ENCODE measurements around the gene IRS2. TPM values are rescaled to one million over a fixed set of nuclear protein-coding genes. Genes with fewer than 3 reads are reported as not detected.

Gene IRS2
- total and polyA plus RNA-seq, 2 of the 8 experiments (the other 6 are each of a cell fraction or from before 2014, with no cell fraction given) = 2.6 to 17.0 TPM

DNA sequence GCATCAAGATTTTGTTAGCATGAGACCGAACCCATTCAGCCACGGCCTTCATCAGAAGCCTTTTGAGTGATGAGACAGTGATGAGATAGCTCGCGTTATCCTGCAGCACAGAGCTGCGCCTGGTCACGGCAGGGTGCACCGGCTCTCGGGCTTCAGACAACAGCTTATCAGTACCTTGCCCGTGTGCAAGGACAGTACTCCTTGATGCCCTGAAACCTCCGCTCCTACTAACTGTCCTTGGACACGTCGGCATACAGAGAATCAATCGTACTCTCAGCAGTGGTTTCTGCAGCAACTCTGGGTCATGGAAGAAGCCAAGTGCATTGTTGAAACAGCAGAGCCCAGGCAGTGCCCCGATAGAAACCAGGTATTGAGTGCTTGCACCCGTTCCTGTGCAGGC is 40.7 kb downstream of the IRS2 start:
- DNase-seq (ENCODE audit: low read depth in 1 of 2, low spot score in 2 of 2) (no peak), FAIRE-seq (no peak)
- Histone ChIP-seq H4K91ac (replicated peaks; ENCODE audit: insufficient read length, low read length) (no peak overlapping the region), H3K79me2 (ENCODE audit: control insufficient read depth in 1 of 2, insufficient read depth in 2 of 2, low read length in 2 of 2) (no peaks in the 10 kb centered on the region), H3K9me3 (ENCODE audit: insufficient read depth in 2 of 2, low read depth in 1 of 2, low read length in 1 of 2) (no peaks in the 10 kb centered on the region), H3K4ac (replicated peaks; ENCODE audit: insufficient read length, low read depth, low read length) (no peak overlapping the region), H3K23ac (ENCODE audit: insufficient read length) (no peak overlapping the region), H2AK5ac (ENCODE audit: low read depth, low read length) (no peak overlapping the region), H3K18ac (ENCODE audit: extremely low read depth, low read length) (no peak overlapping the region), H2BK20ac (ENCODE audit: low read length) (no peak overlapping the region), H2BK15ac (ENCODE audit: low read length) (no peak overlapping the region), H3K27me3 (replicated peaks in 1 of 4; ENCODE audit: control insufficient read depth in 3 of 4, extremely low read depth in 1 of 4, insufficient read depth in 3 of 4, low read length in 3 of 4) (no peaks in the 10 kb centered on the region), H3K4me1 (replicated peaks in 1 of 4; ENCODE audit: control insufficient read depth in 3 of 4, insufficient read depth in 4 of 4, low read length in 3 of 4) (no peaks in the 10 kb centered on the region; a peak in 1 of 7 replicates), H2AFZ (ENCODE audit: low read length) (no peak overlapping the region), H2BK120ac (replicated peaks; ENCODE audit: low read depth, low read length) (no peak overlapping the region), H3K79me1 (ENCODE audit: low read depth, low read length) (no peaks in the 10 kb centered on the region), H4K5ac (ENCODE audit: insufficient read length, low read depth, low read length) (no peak overlapping the region), H2BK5ac (ENCODE audit: low read depth, low read length) (no peak overlapping the region), H3K4me2 (ENCODE audit: insufficient read depth in 1 of 2, low read depth in 2 of 2, low read length in 2 of 2) (no peak overlapping the region), H2BK12ac (ENCODE audit: low read depth, low read length) (no peak overlapping the region), H4K8ac (ENCODE audit: extremely low read depth, insufficient read depth, low read length) (no peak overlapping the region; the same call in 1 of the 2 replicates), H3K27ac (ENCODE audit: low read depth, low read length) (no peak overlapping the region), H3K4me3 (ENCODE audit: extremely low read depth in 1 of 4, insufficient read depth in 2 of 4, low read depth in 3 of 4, low read length in 4 of 4) (no peak overlapping the region), H3K56ac (replicated peaks; ENCODE audit: insufficient read length, low read depth, low read length) (no peak overlapping the region), H3K9ac (replicated peaks in 1 of 4; ENCODE audit: extremely low read depth in 1 of 4, low read depth in 3 of 4, low read length in 3 of 4) (no peak overlapping the region), H3K14ac (ENCODE audit: insufficient read length) (no peak overlapping the region), H4K20me1 (replicated peaks in 1 of 2; ENCODE audit: control insufficient read depth in 1 of 2, insufficient read depth in 2 of 2, low read length in 2 of 2) (no peaks in the 10 kb centered on the region), H3K23me2 (ENCODE audit: low read depth, low read length) (no peaks in the 10 kb centered on the region; the same call in 1 of the 2 replicates), H3K36me3 (ENCODE audit: control insufficient read depth in 2 of 4, insufficient read depth in 4 of 4, low read length in 3 of 4) (no peaks in the 10 kb centered on the region)
- 92% methylated on average over 15 of the region's 15 CpGs; no CpG with 5 or more reads in 1 of the 2 experiments for WGBS, 2 experiments (ENCODE audit: extremely low coverage in 1 of 2, insufficient coverage in 1 of 2, insufficient read length in 1 of 2, insufficient replicate concordance in 2 of 2, low coverage in 1 of 2, low lambda C conversion rate in 2 of 2, missing lambda C conversion rate in 1 of 2)
- TF ChIP-seq ZNF274 (IDR thresholded peaks at IDR 0.05; ENCODE audit: borderline replicate concordance, extremely low read depth, low read length) = no peak
- TF ChIP-seq POLR2A (IDR thresholded peaks at IDR 0.05; ENCODE audit: control extremely low read depth in 1 of 2, low read depth in 2 of 2, low read length in 2 of 2) = no peak
- no peak for TF ChIP-seq TCF12 (IDR thresholded peaks at IDR 0.05; ENCODE audit: low read depth, low read length)
- TF ChIP-seq RAD21 (IDR thresholded peaks at IDR 0.05 in 1 of 2, conservative IDR thresholded peaks at IDR 0.05 in 1 of 2; ENCODE audit: low read depth in 2 of 2, low read length in 2 of 2) = no peak
- no peak for TF ChIP-seq SAP30 (IDR thresholded peaks at IDR 0.05; ENCODE audit: insufficient read depth, insufficient replicate concordance, low read length)
- TF ChIP-seq SIN3A (conservative IDR thresholded peaks at IDR 0.05 in 1 of 2, IDR thresholded peaks at IDR 0.05 in 1 of 2; ENCODE audit: low read depth in 1 of 2, low read length in 2 of 2) = no peak
- TF ChIP-seq POLR2AphosphoS5 (IDR thresholded peaks at IDR 0.05; ENCODE audit: low read depth, low read length) = no peak
- no peak for TF ChIP-seq SIX5 (IDR thresholded peaks at IDR 0.05; ENCODE audit: low read depth, low read length)
- no peak for TF ChIP-seq KDM4A (IDR thresholded peaks at IDR 0.05; ENCODE audit: low read depth, low read length, severe bottlenecking)
- ChIA-PET POLR2A (ENCODE audit: partially characterized antibody) (no interaction called here), CTCF (ENCODE audit: partially characterized antibody) (interaction anchor here (1.1 kb wide), 1 partner anchor 14 kb away, joined by 4 read pairs; no protein-coding TSS in a partner anchor)

Data from H1 (cell line).